GM18505 (cell line): ENCODE data around the gene PNPLA1.
"Not testable (repeated sequence)": the region's sequence is repeated elsewhere in the genome, so short reads cannot be mapped to it uniquely, and the experiment has no call there.

Source experiments
- ATAC-seq: cut with Tn5 transposase; IDR thresholded peaks from one replicate; pipeline ENCODE4 v1.9.1; 2021; ENCODE audit not compliant: unreplicated experiment
- POLR2A ChIP-seq: IDR thresholded peaks from 4 replicates; pipeline ENCODE4 v1.6.1; 2011; ENCODE audit warnings: borderline replicate concordance; ENCODE audit not compliant: insufficient read depth, insufficient read length; ENCODE audit errors: extremely low read depth

Gene PNPLA1

GRCh38 chr6:36331381-36331780 lies 61.5 kb downstream of the PNPLA1 start:
- no peak for ATAC-seq
- TF ChIP-seq POLR2A = no peak

- ATAC-seq = no peak
- TF ChIP-seq POLR2A = no peak
These were observed 63.5 kb downstream of the PNPLA1 start for GRCh38 chr6:36333171-36333895.

GRCh38 chr6:36333931-36334725 lies 64.3 kb downstream of the PNPLA1 start:
- no peak for TF ChIP-seq POLR2A
- ATAC-seq = no peak

- no peak for TF ChIP-seq POLR2A
These were observed 65.1 kb downstream of the PNPLA1 start for GRCh38 chr6:36334832-36335459.

GRCh38 chr6:36335465-36336207 lies 65.8 kb downstream of the PNPLA1 start:
- TF ChIP-seq POLR2A = no peak
- no peak for ATAC-seq

More at GRCh38 chr6:36334832-36335459, 65.1 kb downstream of the PNPLA1 start:
- ATAC-seq = no peak

GRCh38 chr6:36336208-36336710 lies 66.4 kb downstream of the PNPLA1 start:
- no peak for TF ChIP-seq POLR2A
- ATAC-seq = no peak

- TF ChIP-seq POLR2A = no peak
- no peak for ATAC-seq
These were observed 67.0 kb downstream of the PNPLA1 start, which contains the start of gene BNIP5 for GRCh38 chr6:36336779-36337241. Gene BNIP5 (minus strand): TSS chr6:36336888. CDS start chr6:36330690, 6,198 bp downstream.

GRCh38 chr6:36337814-36338213 lies 68.0 kb downstream of the PNPLA1 start:
- no peak for TF ChIP-seq POLR2A
- ATAC-seq = no peak

GRCh38 chr6:36338223-36338622 lies 68.4 kb downstream of the PNPLA1 start:
- ATAC-seq = not testable (repeated sequence)

- no peak for ATAC-seq
- TF ChIP-seq POLR2A = no peak
These were observed 69.3 kb downstream of the PNPLA1 start for GRCh38 chr6:36339146-36339545.

- no peak for TF ChIP-seq POLR2A
- no peak for ATAC-seq
These were observed 70.4 kb downstream of the PNPLA1 start for GRCh38 chr6:36340306-36340617.

GRCh38 chr6:36340618-36341454 lies 71.0 kb downstream of the PNPLA1 start:
- ATAC-seq = no peak
- no peak for TF ChIP-seq POLR2A
